ENCODE measurements around the gene LPIN3. TPM values are rescaled to one million over a fixed set of nuclear protein-coding genes. Genes with fewer than 3 reads are reported as not detected.
"Not testable (repeated sequence)": the region's sequence is repeated elsewhere in the genome, so short reads cannot be mapped to it uniquely, and the experiment has no call there.

Gene LPIN3
- total and polyA plus RNA-seq, 2 of the 8 experiments (the other 6 are each of a cell fraction or from before 2014, with no cell fraction given) = 3.7 to 3.9 TPM

GRCh38 chr20:41312009-41312408, 28.6 kb upstream of the LPIN3 start:
- H2BK15ac ChIP-seq (ENCODE audit: low read length); H3K18ac ChIP-seq (ENCODE audit: extremely low read depth, low read length); H3K4me2 ChIP-seq (ENCODE audit: insufficient read depth in 1 of 2, low read depth in 2 of 2, low read length in 2 of 2); H4K20me1 ChIP-seq (replicated peaks in 1 of 2; ENCODE audit: control insufficient read depth in 1 of 2, insufficient read depth in 2 of 2, low read length in 2 of 2); H2AFZ ChIP-seq (ENCODE audit: low read length); H3K23ac ChIP-seq (ENCODE audit: insufficient read length); H3K14ac ChIP-seq (ENCODE audit: insufficient read length); H3K23me2 ChIP-seq (ENCODE audit: low read depth, low read length); H3K4me3 ChIP-seq (ENCODE audit: extremely low read depth in 1 of 4, insufficient read depth in 2 of 4, low read depth in 3 of 4, low read length in 4 of 4); H3K36me3 ChIP-seq (ENCODE audit: control insufficient read depth in 2 of 4, insufficient read depth in 4 of 4, low read length in 3 of 4); H3K27me3 ChIP-seq (replicated peaks in 1 of 4; ENCODE audit: control insufficient read depth in 3 of 4, extremely low read depth in 1 of 4, insufficient read depth in 3 of 4, low read length in 3 of 4); H4K5ac ChIP-seq (ENCODE audit: insufficient read length, low read depth, low read length); H2BK12ac ChIP-seq (ENCODE audit: low read depth, low read length); H3K27ac ChIP-seq (ENCODE audit: low read depth, low read length); H3K9ac ChIP-seq (replicated peaks in 1 of 4; ENCODE audit: extremely low read depth in 1 of 4, low read depth in 3 of 4, low read length in 3 of 4); H2BK20ac ChIP-seq (ENCODE audit: low read length); H3K79me1 ChIP-seq (ENCODE audit: low read depth, low read length); DNase-seq (ENCODE audit: low read depth in 1 of 2, low spot score in 2 of 2); H3K4me1 ChIP-seq (replicated peaks in 1 of 4; ENCODE audit: control insufficient read depth in 3 of 4, insufficient read depth in 4 of 4, low read length in 3 of 4); H3K79me2 ChIP-seq (ENCODE audit: control insufficient read depth in 1 of 2, insufficient read depth in 2 of 2, low read length in 2 of 2); H3K4ac ChIP-seq (replicated peaks; ENCODE audit: insufficient read length, low read depth, low read length); POLR2A ChIA-PET (ENCODE audit: partially characterized antibody); H2AK5ac ChIP-seq (ENCODE audit: low read depth, low read length); H4K8ac ChIP-seq (ENCODE audit: extremely low read depth, insufficient read depth, low read length); H2BK120ac ChIP-seq (replicated peaks; ENCODE audit: low read depth, low read length); FAIRE-seq; H3K9me3 ChIP-seq (ENCODE audit: insufficient read depth in 2 of 2, low read depth in 1 of 2, low read length in 1 of 2); H3K56ac ChIP-seq (replicated peaks; ENCODE audit: insufficient read length, low read depth, low read length); H4K91ac ChIP-seq (replicated peaks; ENCODE audit: insufficient read length, low read length); H2BK5ac ChIP-seq (ENCODE audit: low read depth, low read length): not testable (repeated sequence)
- CTCF ChIA-PET (ENCODE audit: partially characterized antibody) = interaction anchor here (0.9 to 1.7 kb wide), 6 partner anchors 14 to 64 kb away, joined by 3 to 7 read pairs (median 4); no protein-coding TSS in a partner anchor
- WGBS, 2 experiments (ENCODE audit: extremely low coverage in 1 of 2, insufficient coverage in 1 of 2, insufficient read length in 1 of 2, insufficient replicate concordance in 2 of 2, low coverage in 1 of 2, low lambda C conversion rate in 2 of 2, missing lambda C conversion rate in 1 of 2) = 86% methylated on average over 6 of the region's 6 CpGs; no CpG with 5 or more reads in 1 of the 2 experiments

Data from H1 (cell line).